GM10248 (cell line): ENCODE measurements around the gene NELL1.

Source experiments
- CTCF ChIA-PET: fragments of 300-600 bp; sonication (Branson Sonifier 250); formaldehyde crosslinking; extraction: SDS; loops from one replicate; lab custom pipeline; 2021; ENCODE audit warnings: antibody characterized with exemption; lab: Yijun Ruan, JAX
- POLR2A ChIA-PET: fragments of 350-650 bp; sonication (Branson Sonifier 250); formaldehyde crosslinking; extraction: SDS; loops from one replicate; lab custom pipeline; 2020; ENCODE audit warnings: antibody characterized with exemption; lab: Yijun Ruan, JAX
- DNase-seq: peaks from one replicate; pipeline ENCODE4 v3.0.0; 2012; ENCODE audit errors: extremely low spot score
- CTCF ChIP-seq: IDR thresholded peaks from 2 replicates; pipeline ENCODE4 v1.5.1; 2012; ENCODE audit warnings: mild to moderate bottlenecking, low read depth; ENCODE audit errors: extremely low read depth, missing control alignments, control extremely low read depth

NELL1 gene

GRCh38 chr11:21446939-21447590 is 777.7 kb downstream of the NELL1 start:
- ChIA-PET POLR2A (no interaction called here), CTCF (no interaction called here)
- no peak for DNase-seq
- TF ChIP-seq CTCF: no peak

- ChIA-PET POLR2A (no interaction called here), CTCF (no interaction called here)
- TF ChIP-seq CTCF: no peak
- no peak for DNase-seq
These were observed 778.5 kb downstream of the NELL1 start for GRCh38 chr11:21447871-21448270.

GRCh38 chr11:21456186-21456585 is 786.8 kb downstream of the NELL1 start:
- CTCF ChIA-PET: no interaction called here

GRCh38 chr11:21460082-21460481 is 790.7 kb downstream of the NELL1 start:
- POLR2A ChIA-PET: no interaction called here

More at GRCh38 chr11:21456186-21456585, 786.8 kb downstream of the NELL1 start:
- POLR2A ChIA-PET: no interaction called here
- DNase-seq: no peak
- no peak for TF ChIP-seq CTCF

GRCh38 chr11:21461701-21462100 is 792.3 kb downstream of the NELL1 start:
- DNase-seq: no peak
- TF ChIP-seq CTCF: no peak
- ChIA-PET CTCF (no interaction called here), POLR2A (no interaction called here)

More at GRCh38 chr11:21460082-21460481, 790.7 kb downstream of the NELL1 start:
- TF ChIP-seq CTCF: no peak
- CTCF ChIA-PET: interaction anchor here (0.5 to 1.1 kb wide), 4 partner anchors 10 to 634 kb away, joined by 3 to 5 read pairs (median 3); no protein-coding TSS in a partner anchor
- no peak for DNase-seq

- ChIA-PET POLR2A (no interaction called here), CTCF (interaction anchor here (1.0 to 1.8 kb wide), 2 partner anchors 10 to 47 kb away, joined by 3 to 5 read pairs; no protein-coding TSS in a partner anchor)
- TF ChIP-seq CTCF: no peak
- no peak for DNase-seq
These were observed 795.3 kb downstream of the NELL1 start for GRCh38 chr11:21464601-21465193.
